Choroid plexus epithelial cell (primary cell): Measurements from ENCODE around the gene HECW1.
"Not testable (repeated sequence)": the region's sequence is repeated elsewhere in the genome, so short reads cannot be mapped to it uniquely, and the experiment has no call there.

Source experiments
- DNase-seq: peaks from one replicate; pipeline ENCODE4 v3.0.0-alpha.2; 2010; ENCODE audit warnings: low read depth
- H3K4me3 ChIP-seq: 2 replicates; pipeline ENCODE4 v1.5.1; 2011; ENCODE audit warnings: low read depth, mild to moderate bottlenecking, control low read depth, low read length, moderate library complexity
- CTCF ChIP-seq: conservative IDR thresholded peaks from 2 replicates; pipeline ENCODE4 v1.5.1; 2011; ENCODE audit warnings: low read depth, mild to moderate bottlenecking, control low read depth, inconsistent platforms, low read length, moderate library complexity

The HECW1 gene

GRCh38 chr7:43341132-43341531 is 228.7 kb downstream of the HECW1 start:
- no peak for DNase-seq
- TF ChIP-seq CTCF = no peak
- H3K4me3 ChIP-seq = no peak overlapping the region

- not testable (repeated sequence) for DNase-seq, H3K4me3 ChIP-seq
These were observed 231.0 kb downstream of the HECW1 start for GRCh38 chr7:43343417-43343816.

- DNase-seq, H3K4me3 ChIP-seq: not testable (repeated sequence)
These were observed 233.2 kb downstream of the HECW1 start for GRCh38 chr7:43345696-43346095.

GRCh38 chr7:43351683-43352082 is 239.2 kb downstream of the HECW1 start:
- no peak for DNase-seq
- H3K4me3 ChIP-seq = no peak overlapping the region
- no peak for TF ChIP-seq CTCF

- TF ChIP-seq CTCF = no peak
- no peak for DNase-seq
- no peak overlapping the region for H3K4me3 ChIP-seq
These were observed 241.5 kb downstream of the HECW1 start for GRCh38 chr7:43353902-43354301.

GRCh38 chr7:43362652-43363034 is 250.2 kb downstream of the HECW1 start:
- no peak for TF ChIP-seq CTCF
- peak; percentile 45 for DNase-seq
- H3K4me3 ChIP-seq = no peak overlapping the region

GRCh38 chr7:43363035-43363791 is 250.8 kb downstream of the HECW1 start:
- DNase-seq = peak; percentile 48
- H3K4me3 ChIP-seq = no peak overlapping the region
- no peak for TF ChIP-seq CTCF

- TF ChIP-seq CTCF = no peak
- no peak for DNase-seq
- no peak overlapping the region for H3K4me3 ChIP-seq
These were observed 251.9 kb downstream of the HECW1 start for GRCh38 chr7:43364391-43364790.
